Mucosa of descending colon (tissue), 3 donors: ENCODE data around the gene CCDC196. TPM values are rescaled to one million over a fixed set of nuclear protein-coding genes. Genes with fewer than 3 reads are reported as not detected.

ENCODE experiments used
- ATAC-seq: fragments of 200-7000 bp; cut with Tn5 transposase; one replicate; pipeline ENCODE4 v1.9.1; 2020; ENCODE audit warnings: mild to moderate bottlenecking, moderate library complexity
- DNase-seq, 3 donors: peaks; one replicate each; pipeline ENCODE4 v3.0.0-alpha.2; 2020
- H3K36me3 ChIP-seq: fragments of 200-600 bp; one replicate; pipeline ENCODE4 v1.8.0; 2021; ENCODE audit warnings: low read depth, mild to moderate bottlenecking
- H3K4me1 ChIP-seq: fragments of 200-600 bp; one replicate; pipeline ENCODE4 v1.8.0; 2021; ENCODE audit warnings: low read depth, mild to moderate bottlenecking
- H3K4me3 ChIP-seq: fragments of 200-600 bp; one replicate; pipeline ENCODE4 v1.8.0; 2021; ENCODE audit warnings: mild to moderate bottlenecking
- H3K9me3 ChIP-seq: fragments of 200-600 bp; one replicate; pipeline ENCODE4 v1.8.0; 2021; ENCODE audit warnings: mild to moderate bottlenecking
- CTCF ChIP-seq: fragments of 200-600 bp; IDR thresholded peaks from one replicate; pipeline ENCODE4 v1.8.0; 2022; ENCODE audit warnings: antibody characterized with exemption, mild to moderate bottlenecking
- intact Hi-C, 2 donors: fragments of 100-400 bp; cut with DNase I in 1 of 2; cut with micrococcal nuclease in 1 of 2; formaldehyde crosslinking; loops; one replicate each; pipeline versions ENCODE4 v1.11.0 to v1.11.1; 2022; cut with DNase I, micrococcal nuclease
- total RNA-seq, 3 donors: library from RNA; stranded (reverse); fragmentation: NEBNext Ultra II Directional in 2 of 3; extraction: Animal tissue kit (Norgen Biotek cat#: 25700) in 2 of 3; gene quantifications; one replicate each; pipeline versions ENCODE4 v1.2.1 to v1.2.4, GENCODE V29; 2021 to 2023
- donor health status: DM: no; HTN: no; CAD: no; lungs with moderate emphysema.
- donor health status: DM: no; HTN: no; CAD: no.
- donor health status: DM: no; HTN: yes; CAD: no.

CCDC196 gene
- total RNA-seq, 3 donors from 2014 or later: 0.98 to 2.1 TPM; not detected in 1

- ATAC-seq: no peak
- intact Hi-C loops: no loop called here
- H3K4me1 ChIP-seq: no peaks in the 10 kb centered on the region
These were observed 13.9 kb upstream of the CCDC196 start for GRCh38 chr14:66472251-66472650.

GRCh38 chr14:66473223-66473622 is 12.9 kb upstream of the CCDC196 start:
- ATAC-seq (no peak), DNase-seq (no peak)
- Histone ChIP-seq H3K36me3 (no peaks in the 10 kb centered on the region), H3K4me3 (no peak overlapping the region), H3K9me3 (peaks cover 24% of the 10 kb centered on the region), H3K4me1 (no peaks in the 10 kb centered on the region)
- intact Hi-C loops: no loop called here
- TF ChIP-seq CTCF: no peak

More at GRCh38 chr14:66472251-66472650, 13.9 kb upstream of the CCDC196 start:
- peaks cover 27% of the 10 kb centered on the region for H3K9me3 ChIP-seq
- no peak for DNase-seq
- H3K36me3 ChIP-seq: no peaks in the 10 kb centered on the region
- no peak for TF ChIP-seq CTCF
- H3K4me3 ChIP-seq: no peak overlapping the region

- no peaks in the 10 kb centered on the region for H3K4me1 ChIP-seq
- no peak overlapping the region for H3K4me3 ChIP-seq
- no peak for TF ChIP-seq CTCF
- intact Hi-C loops: no loop called here
- H3K36me3 ChIP-seq: no peaks in the 10 kb centered on the region
- DNase-seq: no peak
- no peak for ATAC-seq
- no peaks in the 10 kb centered on the region for H3K9me3 ChIP-seq
These were observed 9.2 kb upstream of the CCDC196 start for GRCh38 chr14:66476964-66477363.

- Histone ChIP-seq H3K4me1 (no peaks in the 10 kb centered on the region), H3K36me3 (no peaks in the 10 kb centered on the region), H3K9me3 (no peaks in the 10 kb centered on the region), H3K4me3 (no peak overlapping the region)
- TF ChIP-seq CTCF: no peak
- intact Hi-C loops: no loop called here
- DNase-seq (no peak), ATAC-seq (no peak)
These were observed 8.6 kb upstream of the CCDC196 start for GRCh38 chr14:66477567-66477966.

GRCh38 chr14:66482873-66483272 is 3.3 kb upstream of the CCDC196 start:
- intact Hi-C loops: no loop called here
- Histone ChIP-seq H3K4me1 (no peaks in the 10 kb centered on the region), H3K36me3 (no peaks in the 10 kb centered on the region), H3K4me3 (no peak overlapping the region), H3K9me3 (no peaks in the 10 kb centered on the region)
- no peak for ATAC-seq
- DNase-seq: no peak
- TF ChIP-seq CTCF: no peak

GRCh38 chr14:66483322-66483721 is 2.8 kb upstream of the CCDC196 start:
- no peaks in the 10 kb centered on the region for H3K4me1 ChIP-seq
- H3K9me3 ChIP-seq: no peaks in the 10 kb centered on the region
- H3K36me3 ChIP-seq: no peaks in the 10 kb centered on the region
- DNase-seq (no peak), ATAC-seq (no peak)
- H3K4me3 ChIP-seq: no peak overlapping the region
- TF ChIP-seq CTCF: no peak
- intact Hi-C loops: no loop called here
